ENCODE measurements around the gene PLCB1. TPM values are rescaled to one million over a fixed set of nuclear protein-coding genes. Genes with fewer than 3 reads are reported as not detected.

The PLCB1 gene
- total and polyA plus RNA-seq, 10 of the 15 experiments (the other 5 are each of a cell fraction or from before 2014, with no cell fraction given): 0.05 to 5.3 (median 0.17) TPM; not detected in 1

DNA sequence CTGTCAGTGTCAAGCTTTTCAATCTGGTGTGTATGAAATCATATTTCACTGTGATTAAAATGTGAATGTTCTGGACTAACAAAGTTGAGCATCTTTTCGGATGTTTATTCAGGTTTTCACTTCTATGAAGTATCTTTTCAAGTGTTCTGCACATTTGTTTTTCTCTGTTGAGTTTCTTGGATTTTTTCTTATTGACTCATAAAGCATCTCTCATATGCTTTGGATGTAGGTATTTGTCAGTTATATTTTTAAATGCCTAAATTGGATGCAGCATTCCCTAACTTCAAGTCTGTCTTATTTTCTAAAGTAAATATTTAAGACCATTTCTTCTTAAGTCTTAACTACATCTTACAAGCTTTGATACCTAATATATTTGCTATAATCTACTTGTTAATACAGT is 398.0 kb downstream of the PLCB1 start:
- CTCF ChIA-PET: interaction anchor here (1.0 kb wide), 1 partner anchor 192 kb away, joined by 3 read pairs; no protein-coding TSS in a partner anchor
- Histone ChIP-seq H2AFZ (ENCODE audit: control insufficient read depth, low read depth, low read length) (no peak overlapping the region), H3K4me3 (no peak overlapping the region), H3K36me3 (ENCODE audit: control insufficient read depth in 2 of 2, insufficient read depth in 2 of 2, low read length in 1 of 2) (no peaks in the 10 kb centered on the region), H3K27me3 (replicated peaks in 1 of 2; ENCODE audit: control insufficient read depth in 2 of 2, insufficient read depth in 2 of 2, low read length in 1 of 2) (no peaks in the 10 kb centered on the region), H3K4me2 (ENCODE audit: control insufficient read depth, insufficient read depth) (no peak overlapping the region), H3K4me1 (ENCODE audit: control insufficient read depth, insufficient read depth, low read length) (no peaks in the 10 kb centered on the region), H3K79me2 (ENCODE audit: control insufficient read depth, insufficient read depth, low read length) (no peaks in the 10 kb centered on the region), H3K27ac (ENCODE audit: control insufficient read depth, insufficient read depth) (no peak overlapping the region), H3K9me3 (replicated peaks; ENCODE audit: control insufficient read depth, insufficient read depth, low read length) (no peaks in the 10 kb centered on the region; the same call in 2 of the 3 replicates), H4K20me1 (ENCODE audit: control insufficient read depth, insufficient read depth) (no peaks in the 10 kb centered on the region), H3K9ac (ENCODE audit: control insufficient read depth, insufficient read depth, low read length) (no peak overlapping the region)
- 0% methylated on average over 1 of the region's 1 CpG for WGBS (ENCODE audit: insufficient coverage, insufficient replicate concordance, low lambda C conversion rate, missing lambda C conversion rate)
- intact Hi-C loops (cut with micrococcal nuclease; ENCODE audit: unreplicated experiment) (no loop called here), in situ Hi-C loops (cut with MboI) (no loop called here)
- SMC1A ChIA-PET (ENCODE audit: uncharacterized antibody, unreplicated experiment): interaction anchor here (0.6 kb wide), 1 partner anchor 265 kb away, joined by 3 read pairs; no protein-coding TSS in a partner anchor
- no peak for ATAC-seq
- TF ChIP-seq PML (IDR thresholded peaks at IDR 0.05; ENCODE audit: low read length): no peak
- TF ChIP-seq ZNF622 (IDR thresholded peaks at IDR 0.05): no peak
- no peak for TF ChIP-seq NFXL1 (IDR thresholded peaks at IDR 0.05; ENCODE audit: borderline replicate concordance)
- TF ChIP-seq KLF5 (IDR thresholded peaks at IDR 0.05; ENCODE audit: partially characterized antibody): no peak
- no peak for TF ChIP-seq IRF4 (IDR thresholded peaks at IDR 0.05; ENCODE audit: low read depth, low read length)
- no peak for TF ChIP-seq NR2C2 (IDR thresholded peaks at IDR 0.05; ENCODE audit: borderline replicate concordance, control insufficient read depth, insufficient read length, low read depth)
- TF ChIP-seq TCF3 (IDR thresholded peaks at IDR 0.05; ENCODE audit: borderline replicate concordance, insufficient read depth, low read depth, low read length): no peak
- no peak for TF ChIP-seq FOXM1 (IDR thresholded peaks at IDR 0.05; ENCODE audit: low read depth, low read length)
- TF ChIP-seq, protein P1, sequence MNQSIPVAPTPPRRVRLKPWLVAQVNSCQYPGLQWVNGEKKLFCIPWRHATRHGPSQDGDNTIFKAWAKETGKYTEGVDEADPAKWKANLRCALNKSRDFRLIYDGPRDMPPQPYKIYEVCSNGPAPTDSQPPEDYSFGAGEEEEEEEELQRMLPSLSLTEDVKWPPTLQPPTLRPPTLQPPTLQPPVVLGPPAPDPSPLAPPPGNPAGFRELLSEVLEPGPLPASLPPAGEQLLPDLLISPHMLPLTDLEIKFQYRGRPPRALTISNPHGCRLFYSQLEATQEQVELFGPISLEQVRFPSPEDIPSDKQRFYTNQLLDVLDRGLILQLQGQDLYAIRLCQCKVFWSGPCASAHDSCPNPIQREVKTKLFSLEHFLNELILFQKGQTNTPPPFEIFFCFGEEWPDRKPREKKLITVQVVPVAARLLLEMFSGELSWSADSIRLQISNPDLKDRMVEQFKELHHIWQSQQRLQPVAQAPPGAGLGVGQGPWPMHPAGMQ (IDR thresholded peaks at IDR 0.05; ENCODE audit: borderline replicate concordance): no peak
- TF ChIP-seq, protein P2, sequence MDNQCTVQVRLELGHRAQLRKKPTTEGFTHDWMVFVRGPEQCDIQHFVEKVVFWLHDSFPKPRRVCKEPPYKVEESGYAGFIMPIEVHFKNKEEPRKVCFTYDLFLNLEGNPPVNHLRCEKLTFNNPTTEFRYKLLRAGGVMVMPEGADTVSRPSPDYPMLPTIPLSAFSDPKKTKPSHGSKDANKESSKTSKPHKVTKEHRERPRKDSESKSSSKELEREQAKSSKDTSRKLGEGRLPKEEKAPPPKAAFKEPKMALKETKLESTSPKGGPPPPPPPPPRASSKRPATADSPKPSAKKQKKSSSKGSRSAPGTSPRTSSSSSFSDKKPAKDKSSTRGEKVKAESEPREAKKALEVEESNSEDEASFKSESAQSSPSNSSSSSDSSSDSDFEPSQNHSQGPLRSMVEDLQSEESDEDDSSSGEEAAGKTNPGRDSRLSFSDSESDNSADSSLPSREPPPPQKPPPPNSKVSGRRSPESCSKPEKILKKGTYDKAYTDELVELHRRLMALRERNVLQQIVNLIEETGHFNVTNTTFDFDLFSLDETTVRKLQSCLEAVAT (IDR thresholded peaks at IDR 0.05): no peak
- no peak for TF ChIP-seq TCF7 (IDR thresholded peaks at IDR 0.05; ENCODE audit: borderline replicate concordance)
- no peak for TF ChIP-seq CEBPB (IDR thresholded peaks at IDR 0.05; ENCODE audit: borderline replicate concordance in 1 of 2, low read depth in 2 of 2, low read length in 2 of 2)
- POLR2A ChIA-PET: no interaction called here
- FAIRE-seq: no peak
- no peak for DNase-seq (ENCODE audit: low read depth, low spot score)
- no TSS peak for BruUV-seq (replicated peaks)
- RAD21 ChIA-PET (ENCODE audit: unreplicated experiment): no interaction called here
